Erythroblast (primary cell): ENCODE data around the gene KDM4C.

Experiments
- GATA1 ChIP-seq: IDR thresholded peaks from 2 replicates; pipeline ENCODE4 v1.6.1; 2011; ENCODE audit warnings: low read depth, mild to moderate bottlenecking, control low read depth, low read length, moderate library complexity
- POLR2A ChIP-seq: IDR thresholded peaks from 2 replicates; pipeline ENCODE4 v1.6.1; 2011; ENCODE audit warnings: mild to moderate bottlenecking, low read length

- no peak for TF ChIP-seq POLR2A
- no peak for TF ChIP-seq GATA1
Observed at GRCh38 chr9:6959270-6960000, 201.7 kb downstream of the KDM4C start.
